ENCODE data around the gene OXA1L.

DNA sequence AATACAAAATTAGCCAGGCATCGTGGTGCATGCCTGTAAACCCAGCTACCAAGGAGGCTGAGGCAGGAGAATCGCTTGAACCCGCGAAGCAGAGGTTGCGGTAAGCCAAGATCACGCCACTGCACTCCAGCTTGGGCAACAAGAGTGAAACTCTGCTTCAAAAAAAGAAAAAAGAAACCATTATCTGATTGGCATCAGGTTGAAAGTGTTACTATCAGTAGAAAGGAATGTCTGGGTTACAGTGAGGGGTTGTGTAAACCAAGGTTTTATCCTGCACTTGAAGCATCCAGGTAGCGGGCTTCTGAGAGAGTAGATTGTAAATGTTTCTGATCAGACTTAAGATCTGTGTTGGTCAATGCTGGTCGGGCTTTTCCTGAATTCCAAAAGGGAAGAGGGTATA is 14.1 kb upstream of the OXA1L start:
- TF ChIP-seq POLR2AphosphoS5 (IDR thresholded peaks at IDR 0.05; ENCODE audit: low read depth, low read length) (no peak), SIN3A (IDR thresholded peaks at IDR 0.05; ENCODE audit: borderline replicate concordance, insufficient read depth, low read depth, low read length) (no peak), TCF7L2 (IDR thresholded peaks at IDR 0.05; ENCODE audit: low read depth, low read length) (no peak)
- TF ChIP-seq, protein P1, sequence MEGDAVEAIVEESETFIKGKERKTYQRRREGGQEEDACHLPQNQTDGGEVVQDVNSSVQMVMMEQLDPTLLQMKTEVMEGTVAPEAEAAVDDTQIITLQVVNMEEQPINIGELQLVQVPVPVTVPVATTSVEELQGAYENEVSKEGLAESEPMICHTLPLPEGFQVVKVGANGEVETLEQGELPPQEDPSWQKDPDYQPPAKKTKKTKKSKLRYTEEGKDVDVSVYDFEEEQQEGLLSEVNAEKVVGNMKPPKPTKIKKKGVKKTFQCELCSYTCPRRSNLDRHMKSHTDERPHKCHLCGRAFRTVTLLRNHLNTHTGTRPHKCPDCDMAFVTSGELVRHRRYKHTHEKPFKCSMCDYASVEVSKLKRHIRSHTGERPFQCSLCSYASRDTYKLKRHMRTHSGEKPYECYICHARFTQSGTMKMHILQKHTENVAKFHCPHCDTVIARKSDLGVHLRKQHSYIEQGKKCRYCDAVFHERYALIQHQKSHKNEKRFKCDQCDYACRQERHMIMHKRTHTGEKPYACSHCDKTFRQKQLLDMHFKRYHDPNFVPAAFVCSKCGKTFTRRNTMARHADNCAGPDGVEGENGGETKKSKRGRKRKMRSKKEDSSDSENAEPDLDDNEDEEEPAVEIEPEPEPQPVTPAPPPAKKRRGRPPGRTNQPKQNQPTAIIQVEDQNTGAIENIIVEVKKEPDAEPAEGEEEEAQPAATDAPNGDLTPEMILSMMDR (IDR thresholded peaks at IDR 0.05): no peak
- TF ChIP-seq, protein P2, sequence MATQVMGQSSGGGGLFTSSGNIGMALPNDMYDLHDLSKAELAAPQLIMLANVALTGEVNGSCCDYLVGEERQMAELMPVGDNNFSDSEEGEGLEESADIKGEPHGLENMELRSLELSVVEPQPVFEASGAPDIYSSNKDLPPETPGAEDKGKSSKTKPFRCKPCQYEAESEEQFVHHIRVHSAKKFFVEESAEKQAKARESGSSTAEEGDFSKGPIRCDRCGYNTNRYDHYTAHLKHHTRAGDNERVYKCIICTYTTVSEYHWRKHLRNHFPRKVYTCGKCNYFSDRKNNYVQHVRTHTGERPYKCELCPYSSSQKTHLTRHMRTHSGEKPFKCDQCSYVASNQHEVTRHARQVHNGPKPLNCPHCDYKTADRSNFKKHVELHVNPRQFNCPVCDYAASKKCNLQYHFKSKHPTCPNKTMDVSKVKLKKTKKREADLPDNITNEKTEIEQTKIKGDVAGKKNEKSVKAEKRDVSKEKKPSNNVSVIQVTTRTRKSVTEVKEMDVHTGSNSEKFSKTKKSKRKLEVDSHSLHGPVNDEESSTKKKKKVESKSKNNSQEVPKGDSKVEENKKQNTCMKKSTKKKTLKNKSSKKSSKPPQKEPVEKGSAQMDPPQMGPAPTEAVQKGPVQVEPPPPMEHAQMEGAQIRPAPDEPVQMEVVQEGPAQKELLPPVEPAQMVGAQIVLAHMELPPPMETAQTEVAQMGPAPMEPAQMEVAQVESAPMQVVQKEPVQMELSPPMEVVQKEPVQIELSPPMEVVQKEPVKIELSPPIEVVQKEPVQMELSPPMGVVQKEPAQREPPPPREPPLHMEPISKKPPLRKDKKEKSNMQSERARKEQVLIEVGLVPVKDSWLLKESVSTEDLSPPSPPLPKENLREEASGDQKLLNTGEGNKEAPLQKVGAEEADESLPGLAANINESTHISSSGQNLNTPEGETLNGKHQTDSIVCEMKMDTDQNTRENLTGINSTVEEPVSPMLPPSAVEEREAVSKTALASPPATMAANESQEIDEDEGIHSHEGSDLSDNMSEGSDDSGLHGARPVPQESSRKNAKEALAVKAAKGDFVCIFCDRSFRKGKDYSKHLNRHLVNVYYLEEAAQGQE (IDR thresholded peaks at IDR 0.05; ENCODE audit: insufficient read depth in 1 of 2, low read depth in 2 of 2, low read length in 1 of 2): no peak

All from Panc1 (cell line).